ENCODE data around the gene SBDS. TPM values are rescaled to one million over a fixed set of nuclear protein-coding genes. Genes with fewer than 3 reads are reported as not detected.
"Not testable (repeated sequence)": the region's sequence is repeated elsewhere in the genome, so short reads cannot be mapped to it uniquely, and the experiment has no call there.

Gene SBDS
- total and polyA plus RNA-seq, 4 donors = 138 to 283 (median 253) TPM

DNA sequence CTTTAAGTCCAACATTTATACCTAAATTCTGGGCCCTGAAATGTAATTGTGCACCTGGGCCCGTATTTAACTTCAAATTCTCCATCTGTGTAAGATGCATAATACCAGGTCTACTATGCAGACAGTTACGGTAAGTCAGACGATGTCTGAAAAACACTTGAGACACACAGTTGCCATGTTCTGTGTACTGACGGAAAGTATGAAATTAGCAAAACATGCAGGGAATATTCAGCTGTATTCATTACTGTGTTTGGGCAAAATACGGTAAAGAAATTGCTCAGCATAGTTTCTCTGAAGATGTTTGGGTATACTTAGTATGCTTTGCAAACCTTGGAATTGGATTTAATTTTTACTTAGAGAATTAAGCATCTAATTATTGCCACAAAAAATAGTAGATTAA, 17.1 kb downstream of the SBDS start:
- H3K4me3 ChIP-seq (ENCODE audit: low read length in 2 of 2); DNase-seq; H3K27ac ChIP-seq (ENCODE audit: low read depth in 1 of 2, low read length in 2 of 2); ATAC-seq (ENCODE audit: low FRiP score); H3K27me3 ChIP-seq (ENCODE audit: control insufficient read depth in 1 of 2, insufficient read depth in 2 of 2, low read length in 1 of 2); intact Hi-C loops (cut with DNase I); H3K4me1 ChIP-seq (ENCODE audit: control insufficient read depth in 1 of 2, insufficient read depth in 2 of 2, low read length in 2 of 2); H3K9me3 ChIP-seq (ENCODE audit: control insufficient read depth, low read length); H3K36me3 ChIP-seq (ENCODE audit: control insufficient read depth in 1 of 2, insufficient read depth in 2 of 2, low read length in 1 of 2): not testable (repeated sequence)
- WGBS, 2 donors = 80 to 88% methylated on average over 4 to 5 of the region's 5 CpGs

DNA sequence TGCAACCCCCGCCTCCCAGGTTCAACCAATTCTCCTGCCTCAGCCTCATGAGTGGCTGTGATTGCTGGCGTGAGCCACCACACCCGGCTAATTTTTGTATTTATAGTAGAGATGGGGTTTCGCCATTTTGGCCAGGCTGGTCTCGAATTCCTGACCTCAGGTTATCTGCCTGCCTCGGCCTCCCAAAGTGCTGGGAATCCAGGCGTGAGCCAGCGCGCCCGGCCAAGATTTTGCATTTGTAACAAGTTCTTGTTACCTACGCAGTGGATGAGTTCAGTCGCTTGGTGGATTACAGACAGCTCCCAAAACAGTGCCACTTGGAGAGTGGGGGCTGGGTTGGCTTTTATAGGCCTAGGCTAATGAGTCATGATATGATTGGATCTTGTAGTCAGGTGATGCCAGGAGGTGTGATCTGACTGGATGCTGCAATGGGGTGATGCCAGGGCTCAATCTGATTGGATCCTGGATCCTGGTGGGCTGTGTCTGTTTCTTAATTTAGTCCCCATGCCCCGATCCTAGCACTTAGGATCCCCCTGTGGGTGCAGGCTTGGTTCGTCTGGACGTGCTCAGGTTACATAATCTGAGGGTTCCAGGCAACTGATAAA, 20.3 kb downstream of the SBDS start:
- Histone ChIP-seq H3K27ac (ENCODE audit: low read depth in 1 of 2, low read length in 2 of 2) (no peak overlapping the region), H3K9me3 (ENCODE audit: control insufficient read depth, low read length) (no peaks in the 10 kb centered on the region), H3K36me3 (ENCODE audit: control insufficient read depth in 1 of 2, insufficient read depth in 2 of 2, low read length in 1 of 2) (no peaks in the 10 kb centered on the region), H3K4me1 (ENCODE audit: control insufficient read depth in 1 of 2, insufficient read depth in 2 of 2, low read length in 2 of 2) (no peaks in the 10 kb centered on the region), H3K27me3 (ENCODE audit: control insufficient read depth in 1 of 2, insufficient read depth in 2 of 2, low read length in 1 of 2) (no peaks in the 10 kb centered on the region), H3K4me3 (ENCODE audit: low read length in 2 of 2) (no peak overlapping the region)
- DNase-seq (peak in 1 of 2 donors; percentile 56), ATAC-seq (ENCODE audit: low FRiP score) (no peak)
- WGBS, 2 donors = 88 to 91% methylated on average over 15 of the region's 15 CpGs
- intact Hi-C loops (cut with DNase I) = no loop called here

DNA sequence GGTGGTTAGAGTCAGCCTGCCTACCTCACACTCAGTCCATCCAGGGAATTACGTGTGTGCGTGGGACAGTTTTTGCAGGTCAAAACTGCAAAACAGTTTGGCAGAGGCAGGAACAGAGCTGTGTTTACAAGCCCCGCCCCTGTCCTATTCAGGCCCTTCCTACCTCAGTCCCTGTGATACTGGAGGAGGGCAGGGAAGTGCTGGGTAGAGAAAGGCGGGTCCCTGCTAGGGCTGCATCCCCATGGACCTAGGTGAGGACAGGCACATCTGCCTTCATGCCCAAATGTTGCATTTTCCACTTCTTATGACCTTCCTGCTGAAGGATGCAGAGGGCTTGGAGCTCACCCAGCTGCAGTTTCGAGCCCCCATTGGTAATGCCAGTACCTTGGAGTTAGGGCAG, 25.1 kb downstream of the SBDS start:
- H3K36me3 ChIP-seq (ENCODE audit: control insufficient read depth in 1 of 2, insufficient read depth in 2 of 2, low read length in 1 of 2) = no peaks in the 10 kb centered on the region
- no peak overlapping the region for H3K4me3 ChIP-seq (ENCODE audit: low read length in 2 of 2)
- ATAC-seq (ENCODE audit: low FRiP score) = no peak
- DNase-seq = no peak
- H3K27ac ChIP-seq (ENCODE audit: low read depth in 1 of 2, low read length in 2 of 2) = no peak overlapping the region
- H3K4me1 ChIP-seq (ENCODE audit: control insufficient read depth in 1 of 2, insufficient read depth in 2 of 2, low read length in 2 of 2) = no peaks in the 10 kb centered on the region
- WGBS, 2 donors = 64 to 77% methylated on average over 5 of the region's 5 CpGs
- no peaks in the 10 kb centered on the region for H3K27me3 ChIP-seq (ENCODE audit: control insufficient read depth in 1 of 2, insufficient read depth in 2 of 2, low read length in 1 of 2)
- intact Hi-C loops (cut with DNase I) = no loop called here
- H3K9me3 ChIP-seq (ENCODE audit: control insufficient read depth, low read length) = no peaks in the 10 kb centered on the region

DNA sequence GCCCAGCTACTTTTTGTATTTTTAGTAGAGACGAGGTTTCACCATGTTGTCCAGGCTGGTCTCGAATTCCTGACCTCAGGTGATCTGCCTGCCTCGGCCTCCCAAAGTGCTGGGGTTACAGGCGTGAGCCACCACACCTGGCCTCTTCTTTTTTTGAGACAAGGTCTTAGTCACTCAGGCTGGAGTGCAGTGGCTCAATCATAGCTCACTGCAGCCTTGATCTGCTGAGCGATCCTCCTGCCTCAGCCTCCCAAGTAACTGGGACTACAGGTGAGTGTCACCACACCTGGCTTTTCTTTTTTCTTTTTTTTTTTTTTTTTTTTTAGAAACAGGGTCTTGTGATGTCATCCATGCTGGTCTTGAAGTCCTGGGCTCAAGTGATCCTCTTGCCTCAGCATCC, 26.4 kb downstream of the SBDS start:
- H3K4me3 ChIP-seq (ENCODE audit: low read length in 2 of 2); H3K9me3 ChIP-seq (ENCODE audit: control insufficient read depth, low read length); H3K4me1 ChIP-seq (ENCODE audit: control insufficient read depth in 1 of 2, insufficient read depth in 2 of 2, low read length in 2 of 2); ATAC-seq (ENCODE audit: low FRiP score); H3K27ac ChIP-seq (ENCODE audit: low read depth in 1 of 2, low read length in 2 of 2); intact Hi-C loops (cut with DNase I); H3K36me3 ChIP-seq (ENCODE audit: control insufficient read depth in 1 of 2, insufficient read depth in 2 of 2, low read length in 1 of 2); H3K27me3 ChIP-seq (ENCODE audit: control insufficient read depth in 1 of 2, insufficient read depth in 2 of 2, low read length in 1 of 2): not testable (repeated sequence)
- peak in 1 of 2 donors; percentile 9 for DNase-seq
- WGBS, 2 donors = 89 to 91% methylated on average over 5 of the region's 5 CpGs

DNA sequence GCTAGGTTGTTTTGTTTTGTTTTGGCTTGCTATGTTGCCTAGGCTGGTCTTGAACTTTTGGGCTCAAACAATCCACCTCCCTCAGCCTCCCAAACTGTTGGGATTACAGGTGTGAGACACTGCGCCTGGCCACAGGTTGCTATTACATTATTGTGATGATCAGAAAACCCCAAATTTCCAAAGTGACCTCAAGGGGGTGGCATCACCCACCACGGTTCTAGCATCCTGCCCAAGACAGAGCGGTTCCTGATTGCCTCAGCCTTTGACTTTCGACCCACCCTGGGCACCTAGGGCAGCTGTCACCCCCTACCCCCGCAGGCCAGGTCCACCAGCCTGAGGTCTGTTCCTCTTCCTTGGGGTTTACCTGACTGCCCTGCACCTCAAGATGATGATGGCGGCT, 28.4 kb downstream of the SBDS start:
- Histone ChIP-seq H3K4me1 (ENCODE audit: control insufficient read depth in 1 of 2, insufficient read depth in 2 of 2, low read length in 2 of 2) (no peaks in the 10 kb centered on the region), H3K27ac (ENCODE audit: low read depth in 1 of 2, low read length in 2 of 2) (no peak overlapping the region), H3K4me3 (ENCODE audit: low read length in 2 of 2) (no peak overlapping the region), H3K27me3 (ENCODE audit: control insufficient read depth in 1 of 2, insufficient read depth in 2 of 2, low read length in 1 of 2) (no peaks in the 10 kb centered on the region), H3K36me3 (ENCODE audit: control insufficient read depth in 1 of 2, insufficient read depth in 2 of 2, low read length in 1 of 2) (no peaks in the 10 kb centered on the region), H3K9me3 (ENCODE audit: control insufficient read depth, low read length) (no peaks in the 10 kb centered on the region)
- DNase-seq (no peak), ATAC-seq (ENCODE audit: low FRiP score) (no peak)
- intact Hi-C loops (cut with DNase I) = no loop called here
- WGBS, 2 donors = 86 to 89% methylated on average over 6 of the region's 6 CpGs

DNA sequence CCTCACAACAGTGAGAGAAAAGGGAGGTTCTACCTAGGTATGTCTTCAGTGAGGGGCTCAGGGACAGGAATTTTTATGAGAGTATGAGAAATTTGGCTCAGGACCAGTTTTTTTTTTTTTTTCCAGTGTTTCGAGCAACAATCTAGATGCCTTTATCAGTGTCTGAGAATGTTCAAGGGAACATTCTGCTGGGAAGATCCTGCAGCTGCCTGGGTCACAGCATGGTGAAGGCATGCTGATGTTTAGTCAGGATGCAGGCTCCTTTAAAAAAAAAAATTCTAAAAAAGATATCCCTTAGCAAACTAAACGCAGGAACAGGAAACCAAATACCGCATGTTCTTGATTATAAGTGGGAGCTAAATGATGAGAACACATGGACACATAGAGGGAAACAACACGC, 31.0 kb downstream of the SBDS start:
- WGBS, 2 donors = 31 to 33% methylated on average over 4 of the region's 4 CpGs
- intact Hi-C loops (cut with DNase I) = no loop called here
- ATAC-seq (ENCODE audit: low FRiP score) (no peak), DNase-seq (no peak)
- no peak overlapping the region for H3K4me3 ChIP-seq (ENCODE audit: low read length in 2 of 2)
- no peaks in the 10 kb centered on the region for H3K4me1 ChIP-seq (ENCODE audit: control insufficient read depth in 1 of 2, insufficient read depth in 2 of 2, low read length in 2 of 2)
- no peaks in the 10 kb centered on the region for H3K9me3 ChIP-seq (ENCODE audit: control insufficient read depth, low read length)
- no peaks in the 10 kb centered on the region for H3K36me3 ChIP-seq (ENCODE audit: control insufficient read depth in 1 of 2, insufficient read depth in 2 of 2, low read length in 1 of 2)
- H3K27me3 ChIP-seq (ENCODE audit: control insufficient read depth in 1 of 2, insufficient read depth in 2 of 2, low read length in 1 of 2) = no peaks in the 10 kb centered on the region
- H3K27ac ChIP-seq (ENCODE audit: low read depth in 1 of 2, low read length in 2 of 2) = no peak overlapping the region

DNA sequence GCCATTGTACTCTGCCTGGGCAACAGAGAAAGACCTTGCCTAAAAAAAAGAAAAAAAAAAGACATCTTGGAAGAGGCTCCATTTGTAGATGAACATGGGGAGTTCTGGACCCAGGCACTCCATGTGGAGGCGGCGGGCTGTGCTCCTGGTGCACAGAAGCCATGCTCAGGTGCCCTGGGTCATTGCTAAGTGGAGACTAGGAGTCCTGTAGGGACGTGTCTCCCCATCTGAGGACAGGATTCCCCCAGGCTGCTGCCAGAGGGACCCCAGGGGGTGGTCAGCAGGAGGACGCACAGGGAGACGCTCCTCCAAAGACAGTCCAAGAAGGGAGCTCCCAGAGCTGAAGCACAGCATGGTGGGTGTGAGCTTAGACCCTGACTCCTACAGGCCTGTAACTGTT, 34.3 kb downstream of the SBDS start:
- intact Hi-C loops (cut with DNase I) = no loop called here
- whole genome bisulfite sequencing, 2 donors = 93 to 95% methylated on average over 3 to 5 of the region's 5 CpGs
- ATAC-seq (ENCODE audit: low FRiP score) = no peak

DNA sequence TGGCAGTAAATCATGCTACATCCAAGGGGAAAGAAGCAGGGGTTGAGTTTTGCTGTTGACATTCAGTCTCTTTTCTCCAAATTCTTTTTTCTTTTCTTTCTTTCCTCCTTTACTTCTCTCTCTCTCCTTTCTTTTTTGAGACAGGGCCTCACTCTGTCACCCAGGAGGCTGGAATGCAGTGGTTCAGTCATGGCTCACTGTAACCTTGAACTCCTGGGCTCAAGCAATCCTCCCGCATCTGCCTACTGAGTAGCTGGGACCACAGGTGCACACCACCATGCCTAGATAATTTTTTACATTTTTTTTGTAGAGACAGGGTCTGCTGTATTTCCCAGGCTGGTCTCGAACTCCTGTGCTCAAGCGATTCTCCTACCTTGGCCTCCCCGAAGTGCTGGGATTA, 35.2 kb downstream of the SBDS start:
- no peak overlapping the region for H3K27ac ChIP-seq (ENCODE audit: low read depth in 1 of 2, low read length in 2 of 2)
- 95 to 97% methylated on average over 4 of the region's 4 CpGs for WGBS, 2 donors
- intact Hi-C loops (cut with DNase I) = no loop called here

More for the DNA sequence above, 34.3 kb downstream of the SBDS start:
- Histone ChIP-seq H3K9me3 (ENCODE audit: control insufficient read depth, low read length) (no peaks in the 10 kb centered on the region), H3K27me3 (ENCODE audit: control insufficient read depth in 1 of 2, insufficient read depth in 2 of 2, low read length in 1 of 2) (no peaks in the 10 kb centered on the region), H3K27ac (ENCODE audit: low read depth in 1 of 2, low read length in 2 of 2) (no peak overlapping the region), H3K4me1 (ENCODE audit: control insufficient read depth in 1 of 2, insufficient read depth in 2 of 2, low read length in 2 of 2) (no peaks in the 10 kb centered on the region), H3K36me3 (ENCODE audit: control insufficient read depth in 1 of 2, insufficient read depth in 2 of 2, low read length in 1 of 2) (no peaks in the 10 kb centered on the region), H3K4me3 (ENCODE audit: low read length in 2 of 2) (no peak overlapping the region)
- DNase-seq = no peak

GRCh38 chr7:66958538-66959350, 36.6 kb downstream of the SBDS start:
- 90 to 92% methylated on average over 17 of the region's 17 CpGs for WGBS, 2 donors
- Histone ChIP-seq H3K9me3 (ENCODE audit: control insufficient read depth, low read length) (no peaks in the 10 kb centered on the region), H3K27ac (ENCODE audit: low read depth in 1 of 2, low read length in 2 of 2) (no peak overlapping the region), H3K36me3 (ENCODE audit: control insufficient read depth in 1 of 2, insufficient read depth in 2 of 2, low read length in 1 of 2) (peaks cover 2 to 10% of the 10 kb centered on the region in 2 donors), H3K27me3 (ENCODE audit: control insufficient read depth in 1 of 2, insufficient read depth in 2 of 2, low read length in 1 of 2) (no peaks in the 10 kb centered on the region), H3K4me3 (ENCODE audit: low read length in 2 of 2) (no peak overlapping the region), H3K4me1 (ENCODE audit: control insufficient read depth in 1 of 2, insufficient read depth in 2 of 2, low read length in 2 of 2) (no peaks in the 10 kb centered on the region)
- ATAC-seq (ENCODE audit: low FRiP score) = no peak
- intact Hi-C loops (cut with DNase I) = no loop called here
- DNase-seq = no peak

More for the DNA sequence above, 35.2 kb downstream of the SBDS start:
- no peak for ATAC-seq (ENCODE audit: low FRiP score)
- no peak overlapping the region for H3K4me3 ChIP-seq (ENCODE audit: low read length in 2 of 2)
- DNase-seq = no peak
- no peaks in the 10 kb centered on the region for H3K27me3 ChIP-seq (ENCODE audit: control insufficient read depth in 1 of 2, insufficient read depth in 2 of 2, low read length in 1 of 2)
- no peaks in the 10 kb centered on the region for H3K4me1 ChIP-seq (ENCODE audit: control insufficient read depth in 1 of 2, insufficient read depth in 2 of 2, low read length in 2 of 2)
- no peaks in the 10 kb centered on the region for H3K9me3 ChIP-seq (ENCODE audit: control insufficient read depth, low read length)
- peaks cover 2% of the 10 kb centered on the region in 2 donors for H3K36me3 ChIP-seq (ENCODE audit: control insufficient read depth in 1 of 2, insufficient read depth in 2 of 2, low read length in 1 of 2)
